Lower leg skin (tissue), 4 donors: ENCODE data around the gene RNF213. TPM values are rescaled to one million over a fixed set of nuclear protein-coding genes. Genes with fewer than 3 reads are reported as not detected.

Experiments
- DNase-seq, 2 donors: peaks; one replicate each; pipeline ENCODE4 v3.0.0-alpha.2; 2019; ENCODE audit warnings: low spot score in 2 of 2
- H3K4me3 ChIP-seq: fragments of 200-600 bp; sonication (generic); 2 replicates; pipeline ENCODE4 v1.5.1; 2017; ENCODE audit warnings: mild to moderate bottlenecking, low read depth; ENCODE audit not compliant: poor library complexity, severe bottlenecking
- CTCF ChIP-seq, 3 donors: fragments of 450-650 bp; IDR thresholded peaks; one replicate each; pipeline ENCODE4 v1.5.1; 2016; ENCODE audit warnings: antibody characterized with exemption in 3 of 3, mild to moderate bottlenecking in 3 of 3, moderate library complexity in 2 of 3
- POLR2A ChIP-seq, 2 donors: fragments of 450-650 bp; IDR thresholded peaks; one replicate each; pipeline ENCODE4 v1.6.1; 2016 to 2017; ENCODE audit warnings: antibody characterized with exemption in 2 of 2, mild to moderate bottlenecking in 1 of 2, moderate library complexity in 1 of 2
- WGBS, 2 donors: methylation state at CpG; one replicate each; pipeline ENCODE4 v1.1.5; 2018; 5-methylcytosine and 5-hydroxymethylcytosine counted together
- intact Hi-C: fragments of 100-400 bp; cut with DNase I; formaldehyde crosslinking; loops from one replicate; pipeline ENCODE4 v1.15.0; 2023; ENCODE audit warnings: low total_unique reads
- total RNA-seq, 4 donors: library from RNA; depleted of rRNA; stranded (reverse); fragments of >200 nt; gene quantifications; one replicate each; pipeline ENCODE4 v1.1.0, GENCODE V29; 2016

The RNF213 gene
- total RNA-seq, 4 donors from 2014 or later = 48.4 to 103 (median 59.8) TPM

GRCh38 chr17:80427366-80428282 is 167.0 kb downstream of the RNF213 start:
- intact Hi-C loops = loop anchor here (5.0 kb wide), 1 partner anchor 150 kb away; no protein-coding TSS in a partner anchor
- no peak for DNase-seq
- WGBS, 2 donors = 91 to 95% methylated on average over 26 of the region's 27 CpGs

GRCh38 chr17:80428363-80428762 is 167.7 kb downstream of the RNF213 start:
- no peak overlapping the region for H3K4me3 ChIP-seq
- 89 to 90% methylated on average over 6 to 8 of the region's 12 CpGs for whole genome bisulfite sequencing, 2 donors
- DNase-seq = no peak
- intact Hi-C loops = loop anchor here (5.0 kb wide), 1 partner anchor 149 kb away; no protein-coding TSS in a partner anchor
- TF ChIP-seq CTCF (IDR thresholded peaks at IDR 0.05) (no peak), POLR2A (IDR thresholded peaks at IDR 0.05) (no peak)

More at GRCh38 chr17:80427366-80428282, 167.0 kb downstream of the RNF213 start:
- H3K4me3 ChIP-seq = no peak overlapping the region
- TF ChIP-seq POLR2A (IDR thresholded peaks at IDR 0.05) = no peak
- TF ChIP-seq CTCF (IDR thresholded peaks at IDR 0.05) = no peak

DNA sequence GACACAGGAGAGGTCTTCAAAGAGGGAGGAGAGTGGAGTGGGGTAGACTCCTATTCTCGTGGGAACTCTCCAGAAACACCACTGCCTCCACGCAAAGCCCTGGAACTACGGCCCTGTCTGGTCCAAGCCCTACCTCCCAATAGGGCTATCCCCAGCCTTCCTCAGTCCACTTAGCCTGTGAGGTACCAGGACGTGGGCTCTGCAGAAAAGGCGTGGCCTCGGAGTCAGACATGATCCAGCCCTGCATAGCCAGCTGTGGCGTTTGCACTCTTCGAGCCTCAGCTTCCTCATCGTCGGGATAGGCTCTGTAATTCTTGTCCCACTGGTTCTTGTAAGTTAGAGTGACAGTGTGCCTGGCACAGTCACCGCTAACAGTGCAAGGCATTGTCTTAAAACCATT is 168.1 kb downstream of the RNF213 start:
- WGBS, 2 donors = 88% methylated on average over 11 of the region's 11 CpGs
- no peak for TF ChIP-seq POLR2A (IDR thresholded peaks at IDR 0.05)
- intact Hi-C loops = loop anchor here (5.0 kb wide), 1 partner anchor 149 kb away; no protein-coding TSS in a partner anchor

GRCh38 chr17:80429356-80430275 is 169.0 kb downstream of the RNF213 start:
- no peak for DNase-seq
- WGBS, 2 donors = 91 to 95% methylated on average over 21 to 28 of the region's 33 CpGs
- intact Hi-C loops = loop anchor here (5.0 kb wide), 1 partner anchor 148 kb away; no protein-coding TSS in a partner anchor
- TF ChIP-seq CTCF (IDR thresholded peaks at IDR 0.05) = no peak
- TF ChIP-seq POLR2A (IDR thresholded peaks at IDR 0.05) = no peak
- no peak overlapping the region for H3K4me3 ChIP-seq

More for the DNA sequence above, 168.1 kb downstream of the RNF213 start:
- no peak for DNase-seq
- no peak overlapping the region for H3K4me3 ChIP-seq

GRCh38 chr17:80430446-80431245 is 170.0 kb downstream of the RNF213 start:
- DNase-seq = no peak
- no peak overlapping the region for H3K4me3 ChIP-seq
- WGBS, 2 donors = 65 to 69% methylated on average over 9 to 11 of the region's 15 CpGs
- no peak for TF ChIP-seq CTCF (IDR thresholded peaks at IDR 0.05)
- TF ChIP-seq POLR2A (IDR thresholded peaks at IDR 0.05) = no peak
- intact Hi-C loops = no loop called here
